GM21360 (cell line): Measurements from ENCODE around the gene ANKRD13B.

ENCODE experiments used
- ATAC-seq: cut with Tn5 transposase; IDR thresholded peaks from one replicate; pipeline ENCODE4 v1.9.1; 2021; ENCODE audit warnings: mild to moderate bottlenecking, moderate library complexity; ENCODE audit not compliant: unreplicated experiment

ANKRD13B gene

GRCh38 chr17:29594519-29595090 lies 1.7 kb downstream of the ANKRD13B start:
- no peak for ATAC-seq

DNA sequence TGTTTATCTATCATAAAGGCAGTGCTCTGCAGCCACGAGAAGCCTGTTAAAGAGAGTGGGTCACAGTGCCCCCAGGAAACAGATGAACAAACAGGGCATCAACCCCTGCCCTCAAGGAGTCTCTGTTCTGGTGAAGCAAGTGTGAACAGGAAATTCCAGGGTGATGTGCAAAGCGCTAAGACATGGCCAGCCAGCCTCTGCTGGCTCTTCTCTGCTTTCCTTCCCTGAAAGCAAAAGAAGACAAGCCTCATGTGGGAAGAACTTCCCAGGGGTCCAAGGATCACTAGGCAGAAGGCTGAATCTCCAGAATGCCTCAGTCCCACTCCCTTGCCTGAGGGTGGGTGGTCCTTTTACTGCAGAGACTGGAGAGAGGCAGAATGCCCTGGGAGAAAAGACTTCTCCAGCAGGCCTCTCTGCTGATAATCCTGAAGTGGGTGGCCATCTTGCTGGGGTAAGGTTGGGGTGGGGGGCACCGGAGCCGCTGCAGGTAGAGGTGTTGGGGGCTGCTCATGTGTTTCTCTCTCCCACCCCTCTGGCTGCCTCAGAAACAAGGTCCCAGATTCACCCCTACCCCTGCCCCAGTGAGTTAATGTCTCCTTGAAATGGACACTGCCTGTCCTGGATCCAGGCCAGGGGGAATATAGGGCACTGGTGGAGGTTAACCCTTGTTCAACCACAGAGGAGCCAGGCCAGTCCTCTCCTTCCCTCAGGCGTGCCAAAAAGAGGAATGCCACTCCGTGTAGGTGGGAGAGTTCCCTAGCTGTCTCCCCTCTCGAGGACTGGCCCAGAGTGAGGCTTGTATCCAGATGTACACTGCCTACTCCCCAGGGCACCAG lies 2.4 kb downstream of the ANKRD13B start:
- ATAC-seq = no peak

- no peak for ATAC-seq
These were observed 3.2 kb downstream of the ANKRD13B start for GRCh38 chr17:29595943-29596774.

- no peak for ATAC-seq
These were observed 3.9 kb downstream of the ANKRD13B start for GRCh38 chr17:29596811-29597210.

DNA sequence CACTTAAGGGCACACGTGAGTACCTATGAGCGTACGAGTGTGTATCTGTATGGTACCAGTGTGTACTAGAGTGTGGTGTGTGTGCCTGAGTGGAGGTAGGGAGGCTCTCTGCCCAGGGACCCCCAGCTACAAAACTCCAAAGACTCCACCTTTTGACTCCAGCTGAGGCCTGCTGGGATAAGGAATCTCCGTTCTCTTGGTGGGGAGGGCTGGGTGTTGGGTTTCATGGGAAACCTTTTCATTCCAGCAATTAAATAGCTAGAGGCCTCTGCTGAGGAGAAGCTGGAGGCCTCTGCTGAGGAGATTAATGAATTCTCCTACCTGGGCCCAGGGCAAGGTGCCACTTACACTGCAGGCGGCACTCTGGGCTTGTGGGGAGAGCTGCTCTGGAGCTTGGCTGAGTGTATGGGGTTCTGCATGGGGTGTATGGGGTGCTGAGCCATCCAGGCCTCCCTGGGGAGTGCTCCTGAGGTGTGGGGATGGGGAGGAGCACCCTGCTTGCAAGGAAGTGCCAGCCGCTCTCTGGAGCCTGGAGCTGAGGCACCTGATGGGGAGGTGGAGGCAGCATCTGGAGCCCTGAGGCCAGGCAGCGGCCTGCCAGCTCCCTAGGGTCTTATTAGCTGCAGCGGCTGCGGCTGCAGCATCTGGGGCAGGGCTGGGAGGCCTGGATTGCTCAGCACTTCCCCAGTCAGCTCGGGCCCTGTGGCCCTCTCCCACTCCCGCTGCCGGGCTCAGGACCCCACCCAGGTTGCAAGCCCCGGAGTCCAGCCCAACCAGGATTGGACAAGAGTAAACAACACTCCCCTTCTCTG lies 4.6 kb downstream of the ANKRD13B start:
- ATAC-seq = no peak

DNA sequence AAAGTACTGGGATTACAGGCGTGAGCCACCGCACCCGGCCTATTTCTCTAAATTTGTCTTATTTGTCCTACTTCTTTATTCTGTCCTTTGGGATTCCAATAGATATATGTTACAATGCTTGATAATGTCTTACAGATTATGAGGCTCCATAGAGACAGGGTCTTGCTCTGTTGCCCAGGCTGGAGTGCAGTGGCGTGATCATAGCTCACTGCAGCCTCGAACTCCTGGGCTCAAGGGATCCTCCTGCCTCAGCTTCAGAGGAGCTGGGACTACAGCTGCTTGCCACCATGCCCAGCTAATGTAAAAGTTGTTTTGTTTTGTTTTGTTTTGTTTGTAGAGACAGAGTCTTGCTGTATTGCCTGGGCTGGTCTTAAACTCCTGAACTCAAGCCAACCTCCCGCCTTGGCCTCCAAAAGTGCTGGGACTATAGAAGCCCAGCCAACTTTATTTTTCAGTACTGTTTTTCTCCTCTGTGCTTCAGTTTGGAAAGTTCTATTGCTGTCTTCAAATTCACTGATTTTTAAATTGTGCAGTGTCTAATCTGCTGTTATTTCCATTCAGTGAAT lies 10.3 kb downstream of the ANKRD13B start:
- ATAC-seq = no peak

GRCh38 chr17:29607557-29608195 lies 14.7 kb downstream of the ANKRD13B start:
- ATAC-seq = no peak

- no peak for ATAC-seq
These were observed 16.1 kb downstream of the ANKRD13B start for GRCh38 chr17:29608986-29609385.

GRCh38 chr17:29610395-29610794 lies 17.5 kb downstream of the ANKRD13B start:
- ATAC-seq = no peak

- ATAC-seq = no peak
These were observed 18.6 kb downstream of the ANKRD13B start for GRCh38 chr17:29611351-29612093.

DNA sequence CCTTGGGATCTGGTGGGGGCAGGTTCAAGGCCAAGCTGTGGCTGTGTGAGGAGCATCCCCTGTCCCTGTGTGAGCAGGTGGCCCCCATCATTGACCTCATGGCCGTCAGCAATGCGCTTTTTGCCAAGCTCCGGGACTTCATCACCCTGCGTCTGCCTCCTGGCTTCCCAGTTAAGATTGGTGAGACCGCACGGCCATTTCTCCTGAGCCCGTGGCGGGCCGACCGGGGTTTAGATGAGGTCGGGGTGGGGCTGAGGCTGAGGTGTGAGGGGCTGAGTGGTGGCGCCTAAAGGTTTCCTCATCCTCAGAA lies 19.1 kb downstream of the ANKRD13B start:
- no peak for ATAC-seq

GRCh38 chr17:29612404-29613280 lies 19.7 kb downstream of the ANKRD13B start:
- no peak for ATAC-seq

GRCh38 chr17:29613352-29613837 lies 20.5 kb downstream of the ANKRD13B start:
- ATAC-seq = peak; percentile 33

- no peak for ATAC-seq
These were observed 20.9 kb downstream of the ANKRD13B start for GRCh38 chr17:29613856-29614255.

GRCh38 chr17:29614349-29615047 lies 21.6 kb downstream of the ANKRD13B start:
- ATAC-seq = no peak

DNA sequence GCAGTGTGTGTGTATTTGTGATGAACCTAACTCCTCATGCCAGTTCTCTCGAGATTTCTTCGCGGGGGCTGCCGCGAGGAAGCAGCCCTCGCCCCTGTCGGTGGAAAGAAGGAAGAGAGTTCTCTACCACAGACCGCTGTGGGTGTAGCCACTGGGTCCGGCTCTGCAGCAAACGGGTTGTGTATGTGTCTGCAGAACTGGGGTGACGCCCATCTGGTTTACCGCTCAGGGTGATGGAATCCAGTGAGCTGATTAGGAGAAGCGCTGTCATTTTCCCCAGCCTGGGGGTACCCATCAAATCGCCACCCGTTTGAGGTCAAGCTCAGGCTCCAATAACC lies 22.1 kb downstream of the ANKRD13B start:
- ATAC-seq = no peak

DNA sequence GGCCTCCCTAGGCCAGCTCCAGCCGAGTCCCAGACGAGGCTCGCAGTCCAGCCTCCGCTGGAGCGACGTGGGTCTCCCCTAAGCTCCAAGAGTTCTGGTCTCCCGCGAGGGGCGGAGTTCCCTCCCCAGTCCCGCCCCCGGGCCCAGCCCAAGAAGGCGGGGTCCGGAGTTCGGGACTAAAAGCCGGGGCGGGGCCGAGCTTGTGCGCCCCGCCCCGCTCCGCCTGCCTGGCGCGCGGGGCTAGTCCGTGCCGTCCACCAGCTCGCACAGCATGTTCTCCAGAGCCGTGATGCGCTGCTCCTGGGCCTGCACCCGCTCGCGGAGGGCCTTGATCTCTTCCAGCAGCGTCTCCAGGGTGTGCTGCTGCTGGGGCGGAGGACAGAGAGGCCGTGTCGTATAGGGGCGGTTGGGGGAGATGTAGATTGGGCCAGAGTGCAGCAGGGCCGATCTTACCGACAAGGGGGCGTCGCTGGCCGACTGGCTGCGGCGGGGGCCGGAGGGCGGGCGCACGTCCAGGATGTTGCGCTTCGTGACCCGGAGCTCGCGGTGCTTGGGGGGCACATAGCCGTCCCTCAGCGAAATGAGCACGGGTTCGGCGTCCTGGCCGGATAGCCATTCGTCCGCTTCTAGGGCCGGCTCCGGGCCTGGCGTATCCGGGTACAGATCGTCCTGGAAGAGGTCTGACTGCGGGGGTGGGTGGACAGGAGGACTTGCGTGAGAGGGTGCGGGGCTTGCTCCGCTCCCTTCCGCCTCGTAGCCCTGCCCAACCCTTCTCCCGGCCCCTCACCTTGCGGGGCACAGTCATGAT lies 22.8 kb downstream of the ANKRD13B start:
- ATAC-seq = peak; percentile 46
